Neural crest cell (in vitro differentiated cells): Measurements from ENCODE around the gene NRGN. TPM values are rescaled to one million over a fixed set of nuclear protein-coding genes. Genes with fewer than 3 reads are reported as not detected.

Experiments used
- DNase-seq: peaks from one replicate; pipeline ENCODE4 v3.0.0; 2021; ENCODE audit warnings: low read depth, mixed read lengths, low spot score
- H3K27ac Mint-ChIP-seq: one replicate; pipeline ENCODE4 v1.8.0; 2021; ENCODE audit warnings: mild to moderate bottlenecking, mixed read lengths; ENCODE audit not compliant: unreplicated experiment
- H3K27me3 Mint-ChIP-seq: 2 replicates; pipeline ENCODE4 v1.8.0; 2021; ENCODE audit warnings: low read depth, mild to moderate bottlenecking, mixed read lengths
- H3K36me3 Mint-ChIP-seq: 2 replicates; pipeline ENCODE4 v1.8.0; 2021; ENCODE audit warnings: low read depth, mild to moderate bottlenecking, mixed read lengths
- H3K4me1 Mint-ChIP-seq: 2 replicates; pipeline ENCODE4 v1.8.0; 2021; ENCODE audit warnings: mixed read lengths
- H3K4me3 Mint-ChIP-seq: one replicate; pipeline ENCODE4 v1.8.0; 2021; ENCODE audit warnings: mild to moderate bottlenecking, mixed read lengths
- H3K9me3 Mint-ChIP-seq: 2 replicates; pipeline ENCODE4 v1.8.0; 2021; ENCODE audit warnings: mixed read lengths
- total RNA-seq: library from RNA; stranded (reverse); gene quantifications from 2 replicates; pipeline ENCODE4 v1.2.1, GENCODE V29; 2021
- TF ChIP-seq, protein P1 (sequence below): fragments of 200-600 bp; sonication (generic); conservative IDR thresholded peaks from 2 replicates; pipeline ENCODE4 v1.5.0; 2021; ENCODE audit warnings: antibody characterized with exemption, mild to moderate bottlenecking

The NRGN gene
- total RNA-seq, 1 donor from 2014 or later, result 30.3 TPM

- peaks cover 70% of the 10 kb centered on the region for H3K27me3 Mint-ChIP-seq
- TF ChIP-seq, protein P1, sequence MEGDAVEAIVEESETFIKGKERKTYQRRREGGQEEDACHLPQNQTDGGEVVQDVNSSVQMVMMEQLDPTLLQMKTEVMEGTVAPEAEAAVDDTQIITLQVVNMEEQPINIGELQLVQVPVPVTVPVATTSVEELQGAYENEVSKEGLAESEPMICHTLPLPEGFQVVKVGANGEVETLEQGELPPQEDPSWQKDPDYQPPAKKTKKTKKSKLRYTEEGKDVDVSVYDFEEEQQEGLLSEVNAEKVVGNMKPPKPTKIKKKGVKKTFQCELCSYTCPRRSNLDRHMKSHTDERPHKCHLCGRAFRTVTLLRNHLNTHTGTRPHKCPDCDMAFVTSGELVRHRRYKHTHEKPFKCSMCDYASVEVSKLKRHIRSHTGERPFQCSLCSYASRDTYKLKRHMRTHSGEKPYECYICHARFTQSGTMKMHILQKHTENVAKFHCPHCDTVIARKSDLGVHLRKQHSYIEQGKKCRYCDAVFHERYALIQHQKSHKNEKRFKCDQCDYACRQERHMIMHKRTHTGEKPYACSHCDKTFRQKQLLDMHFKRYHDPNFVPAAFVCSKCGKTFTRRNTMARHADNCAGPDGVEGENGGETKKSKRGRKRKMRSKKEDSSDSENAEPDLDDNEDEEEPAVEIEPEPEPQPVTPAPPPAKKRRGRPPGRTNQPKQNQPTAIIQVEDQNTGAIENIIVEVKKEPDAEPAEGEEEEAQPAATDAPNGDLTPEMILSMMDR, result no peak
- peaks cover 6% of the 10 kb centered on the region for H3K36me3 Mint-ChIP-seq
- no peak for DNase-seq
- peak overlapping the region; percentile 29 for H3K4me3 Mint-ChIP-seq
- H3K27ac Mint-ChIP-seq, result no peak overlapping the region
- H3K4me1 Mint-ChIP-seq, result peaks cover 24% of the 10 kb centered on the region
- H3K9me3 Mint-ChIP-seq, result no peaks in the 10 kb centered on the region
Observed at GRCh38 chr11:124749912-124750311, 10.2 kb downstream of the NRGN start.

DNA sequence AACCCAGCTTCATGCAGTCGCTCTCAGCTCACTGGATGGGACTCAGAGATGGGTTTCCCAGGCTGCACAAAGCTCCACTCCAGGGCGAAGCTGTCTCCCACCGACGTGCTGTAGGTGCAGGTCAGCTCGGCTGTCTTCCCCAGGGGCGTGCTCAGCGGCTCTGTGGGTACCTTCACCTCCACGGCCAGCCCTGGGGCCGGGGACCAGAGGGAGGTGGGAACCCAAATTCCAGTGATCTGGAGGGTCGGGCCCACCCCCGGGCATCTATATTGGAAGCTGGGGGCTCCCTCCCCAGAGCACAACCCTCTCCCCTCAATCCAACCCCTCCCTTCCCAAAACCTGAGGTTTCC is 11.6 kb downstream of the NRGN start:
- Mint-ChIP-seq H3K4me1 (peaks cover 21% of the 10 kb centered on the region), H3K27me3 (peaks cover 63% of the 10 kb centered on the region), H3K27ac (no peak overlapping the region), H3K9me3 (no peaks in the 10 kb centered on the region), H3K4me3 (no peak overlapping the region), H3K36me3 (peaks cover 3% of the 10 kb centered on the region)
- DNase-seq, result no peak
- TF ChIP-seq, protein P1, result no peak

DNA sequence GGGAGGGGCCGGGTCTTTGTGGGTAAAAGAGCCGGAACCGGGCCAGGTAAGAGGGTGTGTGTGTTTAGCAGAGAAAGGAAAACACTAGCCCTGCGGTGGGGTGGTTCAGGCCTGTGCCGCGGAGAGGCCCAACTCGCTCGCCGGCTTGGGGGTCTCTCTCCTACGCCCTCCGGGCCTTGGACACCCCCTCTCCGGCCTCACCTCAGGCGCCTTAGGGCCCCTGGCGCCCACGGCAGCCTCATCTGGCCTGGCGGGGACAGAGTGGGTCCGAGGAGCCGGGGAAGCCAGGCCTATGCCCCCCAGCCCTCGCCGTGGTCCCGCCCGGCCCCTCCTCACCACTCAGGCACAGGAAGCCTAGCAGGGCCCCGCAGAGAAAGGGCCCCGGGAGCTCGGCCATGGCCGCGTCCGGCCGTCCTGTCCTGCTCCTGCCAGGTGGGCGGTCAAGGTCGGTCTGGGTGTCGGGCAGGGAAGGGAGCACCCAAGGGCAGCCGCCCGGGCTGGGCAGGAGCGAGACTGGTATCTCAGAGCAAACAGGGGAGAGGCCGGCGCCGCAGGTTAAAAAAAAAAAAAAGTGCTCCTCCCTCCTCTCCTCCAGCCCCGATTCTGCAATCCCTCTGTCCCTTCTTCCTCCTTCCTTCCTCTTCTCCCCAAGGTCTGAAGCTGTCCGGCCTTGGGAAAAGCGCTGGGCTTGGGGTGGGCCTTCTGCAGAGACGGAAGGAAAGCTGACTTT is 12.2 kb downstream of the NRGN start, which contains the start of gene VSIG2:
VSIG2 (minus strand) TSS at position 515 of the 730 bp plus-strand sequence; CDS start at position 397, 118 bp downstream.
- H3K4me1 Mint-ChIP-seq, result peaks cover 19% of the 10 kb centered on the region
- no peak within 1 kb of the TSS for H3K27ac Mint-ChIP-seq
- DNase-seq, result no peak
- no peak within 1 kb of the TSS for H3K4me3 Mint-ChIP-seq
- H3K27me3 Mint-ChIP-seq, result peaks cover 63% of the 10 kb centered on the region
- TF ChIP-seq, protein P1, result no peak
- no peaks in the 10 kb centered on the region for H3K36me3 Mint-ChIP-seq
- no peaks in the 10 kb centered on the region for H3K9me3 Mint-ChIP-seq

DNA sequence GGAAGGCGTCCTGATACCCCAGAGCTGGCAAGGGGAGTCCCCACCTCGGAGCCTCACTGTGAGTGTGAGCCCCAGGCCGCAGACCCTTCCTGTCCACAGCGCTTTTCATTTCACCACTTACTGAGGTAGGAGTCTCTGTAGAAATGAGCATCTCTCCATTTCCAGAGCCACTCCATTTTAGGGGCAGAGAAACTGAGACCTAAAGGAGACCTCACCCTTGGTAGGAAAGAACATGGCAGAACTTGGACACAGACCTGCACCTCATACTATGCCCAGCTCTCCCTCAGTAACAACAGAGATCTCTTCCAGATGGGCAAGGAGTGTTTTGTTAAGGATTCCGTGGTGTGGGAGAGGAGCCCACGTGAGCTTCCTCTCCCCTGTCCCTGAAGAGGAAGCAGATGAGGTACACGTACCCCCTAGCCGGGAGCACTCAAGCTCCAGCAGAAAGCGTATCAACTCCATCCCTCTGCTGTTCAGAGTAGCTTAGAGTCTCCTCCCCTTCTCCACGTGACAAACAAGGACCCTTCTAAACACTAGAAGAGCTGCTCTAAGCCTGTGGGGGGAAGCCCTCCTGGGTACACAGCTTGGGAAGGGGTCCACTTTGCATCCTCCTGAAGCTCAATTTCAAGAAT is 12.8 kb downstream of the NRGN start:
- no peaks in the 10 kb centered on the region for H3K36me3 Mint-ChIP-seq
- H3K27ac Mint-ChIP-seq, result no peak overlapping the region
- H3K4me3 Mint-ChIP-seq, result no peak overlapping the region
- H3K9me3 Mint-ChIP-seq, result no peaks in the 10 kb centered on the region
- DNase-seq, result no peak
- H3K27me3 Mint-ChIP-seq, result peaks cover 63% of the 10 kb centered on the region
- H3K4me1 Mint-ChIP-seq, result peaks cover 14% of the 10 kb centered on the region
- TF ChIP-seq, protein P1, result no peak

DNA sequence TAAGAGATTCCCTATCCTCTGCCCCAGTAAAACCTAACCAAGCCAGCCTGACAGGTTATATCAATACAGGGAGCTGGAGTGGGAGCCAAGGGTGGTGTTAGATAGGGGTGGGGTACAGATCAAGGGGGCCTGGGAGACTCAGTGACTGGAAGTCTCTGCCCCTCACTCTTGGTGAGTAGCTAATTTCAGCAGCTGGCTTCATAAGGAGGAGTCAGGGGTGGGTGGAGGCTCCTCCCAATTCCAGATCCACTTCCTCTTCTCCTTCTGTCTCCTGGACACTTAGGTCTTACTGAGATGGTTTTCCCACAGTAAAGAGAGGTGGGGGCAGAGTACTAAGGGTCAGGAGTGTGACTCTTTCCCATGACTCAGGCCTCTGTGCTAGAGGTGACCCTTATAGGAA is 13.5 kb downstream of the NRGN start:
- Mint-ChIP-seq H3K9me3 (no peaks in the 10 kb centered on the region), H3K27ac (no peak overlapping the region), H3K27me3 (peaks cover 63% of the 10 kb centered on the region), H3K4me1 (peaks cover 16% of the 10 kb centered on the region), H3K36me3 (no peaks in the 10 kb centered on the region), H3K4me3 (no peak overlapping the region)
- no peak for DNase-seq
- TF ChIP-seq, protein P1, result no peak
